H9 (cell line): ENCODE data around the gene RNF217. TPM values are rescaled to one million over a fixed set of nuclear protein-coding genes. Genes with fewer than 3 reads are reported as not detected.

Source experiments
- DNase-seq: peaks from one replicate; pipeline ENCODE4 v3.0.0-alpha.2; 2017
- H2AFZ ChIP-seq: one replicate; pipeline ENCODE4 v1.6.1; 2013; ENCODE audit warnings: mild to moderate bottlenecking, low read length, control low read depth, moderate library complexity
- H2AK5ac ChIP-seq: 2 replicates; pipeline ENCODE4 v1.6.1; 2013; ENCODE audit warnings: low read length, control low read depth, mixed read lengths; ENCODE audit not compliant: insufficient read length
- H2BK120ac ChIP-seq: one replicate; pipeline ENCODE4 v1.6.1; 2013; ENCODE audit warnings: low read depth, mild to moderate bottlenecking, low read length, control low read depth, inconsistent platforms; ENCODE audit not compliant: poor library complexity, severe bottlenecking
- H2BK12ac ChIP-seq: 2 replicates; pipeline ENCODE4 v1.6.1; 2013; ENCODE audit warnings: low read length, control low read depth, mixed read lengths, low read depth; ENCODE audit not compliant: insufficient read length
- H2BK15ac ChIP-seq: 2 replicates; pipeline ENCODE4 v1.6.1; 2013; ENCODE audit warnings: low read depth, low read length, control low read depth
- H2BK20ac ChIP-seq: one replicate; pipeline ENCODE4 v1.6.1; 2013; ENCODE audit warnings: low read depth, mild to moderate bottlenecking, low read length, control low read depth, inconsistent platforms; ENCODE audit not compliant: poor library complexity, severe bottlenecking
- H2BK5ac ChIP-seq: 2 replicates; pipeline ENCODE4 v1.6.1; 2013; ENCODE audit warnings: low read length, control low read depth, mixed read lengths; ENCODE audit not compliant: insufficient read length
- H3K14ac ChIP-seq: 2 replicates; pipeline ENCODE4 v1.6.1; 2013; ENCODE audit warnings: low read length, control low read depth; ENCODE audit not compliant: insufficient read depth
- H3K18ac ChIP-seq: 2 replicates; pipeline ENCODE4 v1.6.1; 2013; ENCODE audit warnings: low read depth, mild to moderate bottlenecking, mixed read lengths, low read length, control low read depth; ENCODE audit not compliant: insufficient read length
- H3K23ac ChIP-seq: 2 replicates; pipeline ENCODE4 v1.6.1; 2013; ENCODE audit warnings: low read length, control low read depth, mixed read lengths, low read depth; ENCODE audit not compliant: insufficient read length
- H3K23me2 ChIP-seq: 2 replicates; pipeline ENCODE4 v1.6.1; 2013; ENCODE audit warnings: low read depth, mild to moderate bottlenecking, mixed read lengths, low read length, control low read depth; ENCODE audit not compliant: insufficient read length, poor library complexity, severe bottlenecking
- H3K27ac ChIP-seq: 2 replicates; pipeline ENCODE4 v1.5.1; 2013; ENCODE audit warnings: low read length, control low read depth, mixed read lengths, low read depth; ENCODE audit not compliant: insufficient read length
- H3K27me3 ChIP-seq: 2 replicates; pipeline ENCODE4 v1.6.1; 2013; ENCODE audit warnings: low read length, control low read depth, inconsistent platforms; ENCODE audit not compliant: insufficient read depth
- H3K4ac ChIP-seq: 2 replicates; pipeline ENCODE4 v1.6.1; 2013; ENCODE audit warnings: low read depth, mild to moderate bottlenecking, control low read depth, inconsistent platforms, low read length, moderate library complexity
- H3K4me1 ChIP-seq: 2 replicates; pipeline ENCODE4 v1.6.1; 2013; ENCODE audit warnings: low read length, control low read depth, inconsistent platforms; ENCODE audit not compliant: insufficient read depth
- H3K4me2 ChIP-seq: 2 replicates; pipeline ENCODE4 v1.6.1; 2013; ENCODE audit warnings: low read length, control low read depth, mixed read lengths; ENCODE audit not compliant: insufficient read length, insufficient read depth
- H3K56ac ChIP-seq: 2 replicates; pipeline ENCODE4 v1.6.1; 2013; ENCODE audit warnings: low read depth, mild to moderate bottlenecking, mixed read lengths, low read length, control low read depth; ENCODE audit not compliant: insufficient read length
- H3K79me1 ChIP-seq: 2 replicates; pipeline ENCODE4 v1.6.1; 2013; ENCODE audit warnings: low read depth, mild to moderate bottlenecking, moderate library complexity, low read length, control low read depth, inconsistent platforms; ENCODE audit not compliant: insufficient read depth, poor library complexity, severe bottlenecking
- H3K79me2 ChIP-seq: 2 replicates; pipeline ENCODE4 v1.6.1; 2013; ENCODE audit warnings: low read length, control low read depth, inconsistent platforms; ENCODE audit not compliant: insufficient read depth
- H3K9ac ChIP-seq: 2 replicates; pipeline ENCODE4 v1.6.1; 2013; ENCODE audit warnings: low read length, control low read depth, mixed read lengths; ENCODE audit not compliant: insufficient read length; ENCODE audit errors: extremely low read depth
- H3K9me3 ChIP-seq: one replicate; pipeline ENCODE4 v1.6.1; 2013; ENCODE audit warnings: low read depth, low read length, inconsistent platforms; ENCODE audit not compliant: control insufficient read depth
- H3T11ph ChIP-seq: one replicate; pipeline ENCODE4 v1.6.1; 2013; ENCODE audit warnings: mild to moderate bottlenecking, low read length, control low read depth, inconsistent platforms
- H4K20me1 ChIP-seq: one replicate; pipeline ENCODE4 v1.6.1; 2013; ENCODE audit not compliant: control insufficient read depth, insufficient read length, insufficient read depth
- H4K5ac ChIP-seq: 2 replicates; pipeline ENCODE4 v1.6.1; 2013; ENCODE audit warnings: low read depth, mild to moderate bottlenecking, mixed read lengths, low read length, control low read depth; ENCODE audit not compliant: insufficient read length
- H4K8ac ChIP-seq: replicated peaks from 2 replicates; pipeline ENCODE4 v1.6.1; 2013; ENCODE audit warnings: low read length, control low read depth, mixed read lengths, low read depth; ENCODE audit not compliant: insufficient read length
- H4K91ac ChIP-seq: 2 replicates; pipeline ENCODE4 v1.6.1; 2013; ENCODE audit warnings: low read depth, mild to moderate bottlenecking, moderate library complexity, mixed read lengths, low read length, control low read depth; ENCODE audit not compliant: insufficient read length
- H3K27ac Mint-ChIP-seq, 3 experiments: 2 replicates in 2 of 3; 3 replicates in 1 of 3; pipeline ENCODE4 v1.8.0; 2020 to 2021; ENCODE audit warnings: mixed read lengths in 3 of 3, mild to moderate bottlenecking in 1 of 3, moderate library complexity in 1 of 3
- H3K27me3 Mint-ChIP-seq: 2 replicates; pipeline ENCODE4 v1.8.0; 2021; ENCODE audit warnings: low read depth, mild to moderate bottlenecking, moderate library complexity, mixed read lengths
- H3K36me3 Mint-ChIP-seq, 3 experiments: 2 replicates in 2 of 3; 3 replicates in 1 of 3; pipeline ENCODE4 v1.8.0; 2020 to 2021; ENCODE audit warnings: low read depth in 3 of 3, mixed read lengths in 3 of 3; ENCODE audit not compliant: insufficient read depth in 1 of 3
- H3K4me1 Mint-ChIP-seq, 2 experiments: 2 replicates each; pipeline ENCODE4 v1.8.0; 2020; ENCODE audit warnings: mixed read lengths in 2 of 2
- H3K4me3 Mint-ChIP-seq, 2 experiments: 2 replicates in 1 of 2; 3 replicates in 1 of 2; pipeline ENCODE4 v1.8.0; 2020 to 2021; ENCODE audit warnings: mild to moderate bottlenecking in 2 of 2, mixed read lengths in 2 of 2, moderate library complexity in 1 of 2
- H3K9me3 Mint-ChIP-seq, 2 experiments: 2 replicates in 1 of 2; 3 replicates in 1 of 2; pipeline ENCODE4 v1.8.0; 2020; ENCODE audit warnings: mild to moderate bottlenecking in 2 of 2, mixed read lengths in 2 of 2, moderate library complexity in 1 of 2
- WGBS: extraction: QIAGEN DNeasy Blood & Tissue Kit; methylation state at CpG from one replicate; pipeline ENCODE4 v1.1.7; 2013; ENCODE audit warnings: missing lambda C conversion rate, low lambda C conversion rate, mixed read lengths; ENCODE audit not compliant: insufficient read length; ENCODE audit errors: extremely low coverage; 5-methylcytosine and 5-hydroxymethylcytosine counted together
- total RNA-seq: library from RNA; stranded (reverse); gene quantifications from 2 replicates; pipeline ENCODE4 v1.2.1, GENCODE V29; 2021
- TF ChIP-seq, protein P1 (sequence below): fragments of 200-600 bp; sonication (generic); conservative IDR thresholded peaks from 3 replicates; pipeline ENCODE4 v1.8.0; 2021; ENCODE audit warnings: antibody characterized with exemption, mild to moderate bottlenecking

Gene RNF217
- total RNA-seq, 1 experiment from 2014 or later: 9.6 TPM

DNA sequence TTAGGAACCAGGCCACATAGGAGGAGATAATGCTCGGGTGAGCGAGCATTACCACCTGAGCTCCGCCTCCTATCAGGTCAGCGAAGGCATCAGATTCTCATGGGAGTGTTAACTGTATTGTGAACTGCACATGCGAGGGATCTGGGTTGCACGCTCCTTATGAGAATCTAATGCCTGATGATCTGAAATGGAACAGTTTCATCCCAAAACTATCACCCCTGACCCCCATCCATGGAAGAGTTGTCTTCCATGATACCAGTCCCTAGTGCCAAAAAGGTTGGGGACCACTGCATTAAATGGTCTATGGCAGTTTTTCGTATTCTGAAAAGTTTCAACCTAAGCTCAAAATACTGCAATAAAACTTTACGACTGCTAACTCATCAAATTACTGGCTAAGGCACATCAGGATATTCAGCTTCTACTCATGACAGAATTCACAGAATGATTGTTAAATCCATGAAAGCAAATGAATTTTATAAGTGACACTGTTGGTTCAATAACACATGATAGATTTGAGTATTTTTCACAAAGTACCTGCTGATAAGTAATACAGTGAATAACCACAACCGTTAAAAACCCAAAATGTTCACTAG is 25.9 kb downstream of the RNF217 start:
- H3K56ac ChIP-seq: no peak overlapping the region
- H4K20me1 ChIP-seq: no peaks in the 10 kb centered on the region
- H3K27me3 ChIP-seq: no peaks in the 10 kb centered on the region
- Mint-ChIP-seq H3K4me1 (peaks cover 3% of the 10 kb centered on the region in 2 experiments; a peak in 2 of 4 replicates), H3K27me3 (no peaks in the 10 kb centered on the region), H3K27ac (no peak overlapping the region), H3K4me3 (no peak overlapping the region), H3K36me3 (peaks cover 3 to 11% (median 3%) of the 10 kb centered on the region in 3 experiments; a peak in 6 of 7 replicates), H3K9me3 (no peaks in the 10 kb centered on the region)
- H4K5ac ChIP-seq: no peak overlapping the region
- H3K79me1 ChIP-seq: no peaks in the 10 kb centered on the region
- no peaks in the 10 kb centered on the region for H3K23me2 ChIP-seq
- no peaks in the 10 kb centered on the region for H3K79me2 ChIP-seq
- no peak overlapping the region for H2BK5ac ChIP-seq
- H3K9ac ChIP-seq: no peak overlapping the region
- H3K9me3 ChIP-seq: no peaks in the 10 kb centered on the region
- TF ChIP-seq, protein P1, sequence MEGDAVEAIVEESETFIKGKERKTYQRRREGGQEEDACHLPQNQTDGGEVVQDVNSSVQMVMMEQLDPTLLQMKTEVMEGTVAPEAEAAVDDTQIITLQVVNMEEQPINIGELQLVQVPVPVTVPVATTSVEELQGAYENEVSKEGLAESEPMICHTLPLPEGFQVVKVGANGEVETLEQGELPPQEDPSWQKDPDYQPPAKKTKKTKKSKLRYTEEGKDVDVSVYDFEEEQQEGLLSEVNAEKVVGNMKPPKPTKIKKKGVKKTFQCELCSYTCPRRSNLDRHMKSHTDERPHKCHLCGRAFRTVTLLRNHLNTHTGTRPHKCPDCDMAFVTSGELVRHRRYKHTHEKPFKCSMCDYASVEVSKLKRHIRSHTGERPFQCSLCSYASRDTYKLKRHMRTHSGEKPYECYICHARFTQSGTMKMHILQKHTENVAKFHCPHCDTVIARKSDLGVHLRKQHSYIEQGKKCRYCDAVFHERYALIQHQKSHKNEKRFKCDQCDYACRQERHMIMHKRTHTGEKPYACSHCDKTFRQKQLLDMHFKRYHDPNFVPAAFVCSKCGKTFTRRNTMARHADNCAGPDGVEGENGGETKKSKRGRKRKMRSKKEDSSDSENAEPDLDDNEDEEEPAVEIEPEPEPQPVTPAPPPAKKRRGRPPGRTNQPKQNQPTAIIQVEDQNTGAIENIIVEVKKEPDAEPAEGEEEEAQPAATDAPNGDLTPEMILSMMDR: no peak
- no peaks in the 10 kb centered on the region for H3K4me1 ChIP-seq
- H2BK15ac ChIP-seq: no peak overlapping the region
- H3K4ac ChIP-seq: no peak overlapping the region
- no peak overlapping the region for H2BK120ac ChIP-seq
- H3T11ph ChIP-seq: no peak overlapping the region
- H4K8ac ChIP-seq: no peak overlapping the region
- H2BK20ac ChIP-seq: no peak overlapping the region
- no peak overlapping the region for H3K18ac ChIP-seq
- H2BK12ac ChIP-seq: no peak overlapping the region
- DNase-seq: no peak
- no peak overlapping the region for H3K27ac ChIP-seq
- H3K4me2 ChIP-seq: no peak overlapping the region
- H3K23ac ChIP-seq: no peak overlapping the region
- no peak overlapping the region for H2AK5ac ChIP-seq
- no peak overlapping the region for H4K91ac ChIP-seq
- H3K14ac ChIP-seq: no peak overlapping the region
- H2AFZ ChIP-seq: no peak overlapping the region
- no CpG with 5 or more reads among the region's 9 CpGs for WGBS
